SH-SY5Y (cell line): ENCODE measurements around the gene LSM2.

Source experiments
- GATA2 ChIP-seq: IDR thresholded peaks from 2 replicates; pipeline ENCODE4 v1.6.1; 2011; ENCODE audit warnings: mild to moderate bottlenecking, low read depth, low read length
- GATA3 ChIP-seq: IDR thresholded peaks from 2 replicates; pipeline ENCODE4 v1.6.1; 2011; ENCODE audit warnings: low read depth, mild to moderate bottlenecking, low read length, moderate library complexity

DNA sequence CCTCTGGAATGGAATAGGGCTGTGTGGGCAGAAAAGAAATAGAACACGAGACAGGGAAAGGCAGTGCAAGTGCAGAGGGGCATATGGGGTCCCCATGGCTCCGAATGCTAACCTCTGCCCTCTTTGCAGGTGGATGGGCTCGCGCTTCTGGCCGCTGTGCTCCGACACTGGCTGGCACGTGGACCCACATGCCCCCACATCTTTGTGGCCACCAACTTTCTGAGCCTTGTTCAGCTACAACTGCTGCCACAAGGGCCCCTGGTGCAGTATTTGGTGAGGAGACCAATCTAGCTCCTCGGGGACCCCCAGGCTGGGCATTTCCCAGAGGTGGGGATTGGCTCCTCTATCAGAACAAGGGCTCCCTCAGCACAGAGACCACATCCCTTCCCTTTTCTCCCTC lies 45.4 kb downstream of the LSM2 start:
- TF ChIP-seq GATA2 = no peak
- no peak for TF ChIP-seq GATA3
